Activated CD4-positive, CD25-positive, alpha-beta regulatory T cell treated with anti-CD3 and anti-CD28 coated beads, Interleukin-2, amount 50 U/mL, for 72 hours (primary cell): ENCODE results near the gene EED.
A peak's percentile ranks its signal among the peaks of the same experiment; 100 is the strongest.
"Not testable (repeated sequence)": the region's sequence is repeated elsewhere in the genome, so short reads cannot be mapped to it uniquely, and the experiment has no call there.

Experiments used
- DNase-seq: peaks from one replicate; pipeline ENCODE4 v3.0.0; 2021

The EED gene

DNA sequence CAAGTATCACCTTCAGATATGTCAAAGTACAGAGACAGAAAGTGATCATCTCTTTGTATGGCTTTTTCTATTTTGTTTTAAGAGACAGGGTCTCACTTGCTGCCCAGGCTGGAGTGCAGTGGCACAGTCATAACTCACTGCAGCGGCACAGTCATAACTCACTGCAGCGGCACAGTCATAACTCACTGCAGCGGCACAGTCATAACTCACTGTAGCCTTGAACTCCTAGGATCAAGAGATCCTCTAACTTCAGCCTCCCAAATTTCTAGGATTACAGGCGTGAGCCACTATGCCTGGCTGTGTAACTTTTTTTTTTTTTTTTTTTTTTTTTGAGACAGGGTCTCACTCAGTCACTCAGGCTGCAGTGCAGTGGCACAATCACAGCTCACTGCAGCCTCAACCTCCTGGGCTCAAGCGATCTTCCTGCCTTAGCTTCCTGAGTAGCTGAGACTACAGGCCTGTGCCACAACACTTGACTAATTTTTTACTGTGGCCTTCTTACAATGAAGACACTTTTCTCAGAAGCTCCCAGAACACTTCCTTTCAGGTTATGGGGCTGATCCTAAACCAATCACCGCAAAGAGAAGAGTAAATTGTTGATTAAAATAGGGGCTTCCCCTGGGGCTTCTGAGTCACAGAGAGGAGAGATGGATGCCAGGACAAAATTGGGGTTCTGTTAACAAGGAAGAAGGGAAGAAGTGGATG is 48.5 kb downstream of the EED start:
- no peak for DNase-seq

DNA sequence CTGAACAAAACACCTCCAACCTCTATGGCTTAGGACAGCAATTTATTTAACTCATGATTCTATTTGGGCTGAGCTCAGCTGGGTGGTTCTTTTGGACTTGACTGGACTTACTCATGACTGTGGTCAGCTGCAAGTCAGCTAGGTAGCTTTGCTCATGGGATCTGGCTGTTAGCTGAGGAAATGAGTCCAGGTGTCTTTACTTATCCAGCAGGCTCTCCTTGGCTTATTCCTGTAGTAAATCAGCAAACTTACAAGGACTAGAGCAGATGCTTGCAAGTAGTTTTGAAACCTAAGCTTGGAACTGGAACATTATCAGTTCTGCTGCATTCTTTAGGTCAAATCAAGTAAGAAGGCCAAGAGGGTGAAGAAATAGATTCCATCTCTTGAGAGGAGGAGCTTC is 49.5 kb downstream of the EED start:
- DNase-seq = no peak

DNA sequence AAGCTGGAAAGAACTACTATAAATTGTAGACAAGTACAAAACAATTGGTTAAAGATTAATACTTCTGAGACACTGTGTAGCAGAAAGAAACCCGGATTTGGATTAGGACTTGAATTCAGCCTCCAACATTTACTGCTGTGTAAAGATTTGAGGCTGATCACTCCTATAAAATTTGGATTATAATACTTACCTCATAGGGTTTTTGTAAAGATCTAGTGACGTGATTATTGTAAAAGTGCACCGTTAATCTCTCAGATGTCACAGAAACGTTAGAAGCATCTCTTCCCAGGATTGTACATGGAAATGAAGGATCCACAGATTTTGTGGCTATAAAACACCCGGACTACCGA is 57.2 kb downstream of the EED start:
- DNase-seq = no peak

DNA sequence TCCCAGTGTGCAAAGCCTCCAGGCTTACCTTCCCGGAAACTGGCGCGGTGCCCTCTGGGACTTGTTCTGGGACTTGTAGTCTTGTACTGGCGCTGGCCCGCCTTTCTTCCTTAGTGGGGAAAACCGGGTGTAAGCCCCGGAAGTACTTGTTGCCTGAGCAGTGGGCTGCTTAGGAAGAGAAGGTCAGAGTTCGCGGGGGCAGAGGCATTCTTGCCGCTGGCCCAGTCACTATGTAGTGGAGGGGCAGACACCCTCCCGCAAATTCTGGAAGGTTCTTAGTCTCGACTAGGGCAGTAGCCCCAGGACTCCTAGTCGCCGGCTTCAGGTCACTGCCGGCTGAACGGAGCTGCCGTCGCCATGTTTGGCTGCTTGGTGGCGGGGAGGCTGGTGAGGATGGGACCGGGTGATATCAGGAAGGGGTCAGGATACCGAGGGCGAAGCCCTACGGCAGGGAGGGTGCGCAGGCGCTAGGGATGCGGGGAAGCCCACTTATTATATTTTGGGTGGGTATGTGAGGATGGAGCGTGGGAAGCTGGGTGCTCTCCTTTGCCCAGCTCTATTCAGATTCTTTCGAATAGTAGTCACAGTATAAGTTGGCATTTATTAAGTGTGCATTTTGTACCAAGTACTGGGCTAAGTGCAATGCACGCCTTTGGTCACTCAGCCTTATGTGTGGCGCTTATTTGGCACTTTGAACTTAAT is 57.7 kb downstream of the EED start, which contains the start of gene HIKESHI:
Gene HIKESHI, plus strand, starts transcription at position 149 of the 702 bp plus-strand sequence. Its CDS starts 209 bp downstream, at position 358.
- DNase-seq = peak; percentile 84

DNA sequence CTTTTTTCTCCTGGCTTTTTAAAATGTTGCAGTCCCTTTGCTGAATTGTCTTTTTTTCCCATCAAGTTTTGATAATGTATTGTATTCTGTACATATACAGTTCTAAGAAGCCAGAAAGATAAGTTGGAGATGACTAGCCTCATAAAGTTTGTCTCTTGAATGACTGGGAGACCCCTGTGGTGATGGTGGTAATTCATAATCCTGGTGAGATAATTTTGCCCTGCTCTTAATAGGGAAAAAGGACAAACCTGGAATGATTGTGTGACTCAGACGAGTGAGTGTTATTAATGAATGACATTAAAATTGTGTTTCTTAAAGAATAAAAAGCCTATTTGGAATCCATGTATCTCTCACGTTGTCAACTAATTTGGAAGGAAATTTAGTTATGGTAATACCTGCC is 58.7 kb downstream of the EED start:
- no peak for DNase-seq

DNA sequence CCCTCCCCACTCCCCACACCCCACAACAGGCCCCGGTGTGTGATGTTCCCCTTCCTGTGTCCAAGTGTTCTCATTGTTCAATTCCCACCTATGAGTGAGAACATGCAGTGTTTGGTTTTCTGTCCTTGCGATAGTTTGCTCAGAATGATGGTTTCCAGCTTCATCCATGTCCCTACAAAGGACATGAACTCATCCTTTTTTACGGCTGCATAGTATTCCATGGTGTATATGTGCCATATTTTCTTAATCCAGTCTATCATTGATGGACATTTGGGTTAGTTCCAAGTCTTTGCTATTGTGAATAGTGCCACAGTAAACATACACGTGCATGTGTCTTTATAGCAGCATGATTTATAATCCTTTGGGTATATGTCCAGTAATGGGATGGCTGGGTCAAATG is 64.2 kb downstream of the EED start:
- DNase-seq = not testable (repeated sequence)

DNA sequence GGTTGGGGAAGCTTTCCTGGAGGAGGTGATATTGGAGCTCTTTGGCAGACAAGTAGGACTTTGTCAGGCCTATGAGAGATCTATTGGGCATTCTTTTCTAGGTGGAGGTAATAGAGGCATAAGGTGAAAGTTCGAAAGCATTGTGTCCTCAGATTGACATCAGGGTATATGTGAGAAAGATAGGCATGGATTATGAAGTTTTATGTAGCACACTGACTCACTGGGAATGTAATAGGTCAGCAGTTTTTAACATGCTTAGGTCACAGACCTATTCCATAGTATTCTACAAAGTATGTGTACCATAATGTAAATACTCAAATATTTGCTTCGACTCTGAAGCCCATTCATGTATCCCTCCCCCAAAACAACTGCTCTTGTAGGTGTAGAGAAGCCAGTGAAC is 69.2 kb downstream of the EED start:
- DNase-seq = no peak

DNA sequence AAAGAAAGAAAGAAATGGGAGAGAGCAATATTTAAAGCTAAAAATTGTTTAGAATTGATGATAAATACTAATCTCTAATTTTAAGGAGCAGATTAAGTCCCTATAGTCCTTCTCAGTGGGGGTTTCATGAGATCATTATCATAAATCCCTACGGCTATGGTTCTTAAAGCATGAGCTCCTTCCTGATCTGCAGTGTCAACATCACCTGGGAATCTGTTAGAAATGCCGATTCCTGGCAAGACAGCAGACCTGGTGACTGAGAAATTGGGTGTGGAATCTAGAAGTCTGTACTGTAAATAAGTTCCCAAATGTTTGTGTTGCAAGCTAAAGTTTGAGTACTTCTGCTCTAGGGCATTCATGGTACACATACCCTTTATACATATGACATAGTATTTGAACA is 70.1 kb downstream of the EED start:
- no peak for DNase-seq
